ENCODE results near the gene FCHSD2. TPM values are rescaled to one million over a fixed set of nuclear protein-coding genes. Genes with fewer than 3 reads are reported as not detected.
"Not testable (repeated sequence)": the region's sequence is repeated elsewhere in the genome, so short reads cannot be mapped to it uniquely, and the experiment has no call there.

FCHSD2 gene
- total and polyA plus RNA-seq, 3 experiments from 2014 or later = 21.2 to 28.3 (median 28.0) TPM

DNA sequence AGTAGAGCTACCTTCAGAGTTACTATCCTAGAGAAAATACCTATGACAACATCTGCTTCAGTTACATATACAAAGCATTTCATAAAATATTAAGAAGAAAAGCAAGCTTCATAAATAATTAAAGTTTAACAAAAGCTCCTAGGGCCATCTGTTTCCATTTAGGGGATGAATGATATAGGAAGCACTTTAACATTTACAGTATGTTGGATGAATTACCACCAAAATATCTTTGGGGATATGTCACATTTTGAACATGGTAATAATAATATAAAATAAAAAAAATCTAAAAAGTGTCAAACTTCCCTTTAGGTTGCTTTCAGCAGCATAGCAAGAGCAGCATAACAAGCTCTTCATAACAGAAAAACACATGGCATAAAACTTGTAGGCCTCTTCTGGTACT, 223.3 kb downstream of the FCHSD2 start:
- Histone ChIP-seq H3K9me3 (ENCODE audit: low read length) (no peaks in the 10 kb centered on the region), H3K36me3 (ENCODE audit: insufficient read depth, low read length) (no peaks in the 10 kb centered on the region), H3K4me3 (ENCODE audit: low read length) (no peak overlapping the region), H3K27me3 (ENCODE audit: insufficient read depth, low read length, poor library complexity, severe bottlenecking) (no peaks in the 10 kb centered on the region), H3K27ac (ENCODE audit: low read depth, low read length) (no peak overlapping the region), H3K4me1 (ENCODE audit: insufficient read depth, low read length) (no peaks in the 10 kb centered on the region)
- peaks cover 0 to 5% (median 0%) of the 10 kb centered on the region in 5 donors for H3K9me3 Mint-ChIP-seq
- H3K27me3 Mint-ChIP-seq = no peaks in the 10 kb centered on the region
- CTCF ChIA-PET = interaction anchor here (1.3 kb wide), 1 partner anchor 259 kb away, joined by 3 read pairs; no protein-coding TSS in a partner anchor
- POLR2A ChIA-PET = no interaction called here
- peaks cover 0 to 3% (median 0%) of the 10 kb centered on the region in 3 donors for H3K4me1 Mint-ChIP-seq
- H3K27ac Mint-ChIP-seq = no peak overlapping the region
- no peak for DNase-seq
- peaks cover 18 to 50% (median 22%) of the 10 kb centered on the region in 3 donors for H3K36me3 Mint-ChIP-seq
- H3K4me3 Mint-ChIP-seq = no peak overlapping the region

DNA sequence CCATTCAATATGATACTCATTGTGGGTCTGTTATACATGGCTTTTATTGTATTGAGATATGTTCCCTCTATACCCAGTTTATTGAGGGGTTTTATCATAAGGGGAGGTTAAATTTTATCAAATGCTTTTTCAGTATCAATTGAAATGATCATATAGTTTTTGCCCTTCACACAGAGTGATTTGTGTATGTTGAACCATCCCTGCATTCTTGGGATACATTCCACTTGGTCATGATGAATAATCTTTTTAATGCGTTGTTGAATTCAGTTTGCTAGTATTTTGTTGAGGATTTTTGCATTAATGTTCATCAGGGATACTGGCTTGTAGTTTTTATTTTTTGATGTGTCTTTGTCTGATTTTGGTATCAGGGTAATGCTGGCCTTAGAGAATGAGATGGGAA, 229.9 kb downstream of the FCHSD2 start:
- no peaks in the 10 kb centered on the region for H3K36me3 ChIP-seq (ENCODE audit: insufficient read depth, low read length)
- Mint-ChIP-seq H3K4me3 (no peak overlapping the region), H3K27ac (no peak overlapping the region), H3K27me3 (no peaks in the 10 kb centered on the region), H3K4me1 (peaks cover 0 to 3% (median 0%) of the 10 kb centered on the region in 3 donors), H3K36me3 (peaks cover 21 to 51% (median 49%) of the 10 kb centered on the region in 3 donors), H3K9me3 (peaks cover 14 to 33% (median 17%) of the 10 kb centered on the region in 5 donors)
- H3K9me3 ChIP-seq (ENCODE audit: low read length) = no peaks in the 10 kb centered on the region
- POLR2A ChIA-PET = no interaction called here
- no peak overlapping the region for H3K4me3 ChIP-seq (ENCODE audit: low read length)
- no peaks in the 10 kb centered on the region for H3K27me3 ChIP-seq (ENCODE audit: insufficient read depth, low read length, poor library complexity, severe bottlenecking)
- CTCF ChIA-PET = no interaction called here
- no peaks in the 10 kb centered on the region for H3K4me1 ChIP-seq (ENCODE audit: insufficient read depth, low read length)
- DNase-seq = no peak
- H3K27ac ChIP-seq (ENCODE audit: low read depth, low read length) = no peak overlapping the region

DNA sequence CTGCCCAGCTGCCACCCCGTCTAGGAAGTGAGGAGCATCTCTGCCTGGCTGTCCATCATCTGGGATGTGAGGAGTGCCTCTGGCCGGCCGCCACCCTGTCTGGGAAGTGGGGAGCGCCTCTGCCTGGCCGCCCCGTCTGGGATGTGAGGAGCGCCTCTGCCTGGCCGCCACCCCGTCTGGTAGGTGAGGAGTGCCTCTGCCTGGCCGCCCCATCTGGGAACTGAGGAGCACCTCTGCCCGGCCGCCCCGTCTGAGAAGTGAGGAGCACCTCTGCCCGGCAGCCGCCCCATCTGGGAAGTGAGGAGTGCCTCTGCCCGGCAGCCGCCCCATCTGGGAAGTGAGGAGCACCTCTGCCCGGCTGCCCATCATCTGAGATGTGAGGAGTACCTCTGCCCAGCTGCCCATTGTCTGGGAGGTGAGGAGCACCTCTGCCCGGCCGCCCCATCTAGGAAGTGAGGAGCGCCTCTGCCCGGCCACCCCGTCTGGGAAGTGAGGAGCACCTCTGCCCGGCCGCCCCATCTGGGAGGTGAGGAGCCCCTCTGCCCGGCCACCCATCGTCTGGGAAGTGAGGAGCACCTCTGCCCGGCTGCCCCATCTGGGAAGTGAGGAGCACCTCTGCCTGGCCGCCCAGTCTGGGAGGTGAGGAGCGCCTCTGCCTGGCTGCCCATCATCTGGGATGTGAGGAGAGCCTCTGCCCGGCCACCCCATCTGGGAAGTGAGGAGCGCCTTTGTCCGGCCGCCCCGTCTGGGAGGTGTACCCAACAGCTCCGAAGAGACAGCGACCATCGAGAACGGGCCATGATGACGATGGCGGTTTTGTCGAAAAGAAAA, 232.3 kb downstream of the FCHSD2 start:
- H3K36me3 ChIP-seq (ENCODE audit: insufficient read depth, low read length); H3K4me3 Mint-ChIP-seq; CTCF ChIA-PET; H3K9me3 ChIP-seq (ENCODE audit: low read length); H3K27ac ChIP-seq (ENCODE audit: low read depth, low read length); H3K27ac Mint-ChIP-seq; H3K27me3 Mint-ChIP-seq; H3K4me3 ChIP-seq (ENCODE audit: low read length); POLR2A ChIA-PET; H3K4me1 Mint-ChIP-seq; DNase-seq; H3K4me1 ChIP-seq (ENCODE audit: insufficient read depth, low read length); H3K27me3 ChIP-seq (ENCODE audit: insufficient read depth, low read length, poor library complexity, severe bottlenecking): not testable (repeated sequence)
- H3K36me3 Mint-ChIP-seq = peaks cover 14 to 47% (median 36%) of the 10 kb centered on the region in 3 donors
- peaks cover 14 to 32% (median 17%) of the 10 kb centered on the region in 5 donors for H3K9me3 Mint-ChIP-seq

DNA sequence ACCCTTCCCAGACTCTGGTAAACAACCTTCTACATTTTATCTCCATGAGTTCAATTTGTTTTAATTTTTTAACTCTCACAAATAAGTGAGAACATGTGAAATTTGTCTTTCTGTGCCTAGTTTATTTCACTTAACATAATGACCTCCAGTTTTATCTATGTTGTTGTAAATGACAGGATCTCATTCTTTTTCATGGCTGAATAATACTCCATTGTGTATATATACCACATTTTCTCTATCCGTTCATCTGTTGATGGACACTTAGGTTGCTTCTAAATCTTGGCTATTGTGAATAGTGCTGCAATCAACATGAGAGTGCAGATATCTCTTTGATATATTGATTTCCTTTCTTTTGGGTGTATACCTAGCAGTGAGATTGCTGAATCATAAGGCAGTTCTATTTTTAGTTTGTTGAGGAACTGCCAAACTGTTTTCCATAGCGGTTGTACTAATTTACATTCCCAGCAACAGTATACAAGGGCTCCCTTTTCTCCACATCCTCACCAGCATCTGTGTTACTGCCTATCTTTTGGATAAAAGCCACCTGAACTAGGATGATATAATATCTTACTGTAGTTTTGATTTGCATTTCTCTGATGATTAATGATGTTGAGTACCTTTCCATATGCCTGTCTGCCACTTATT, 234.0 kb downstream of the FCHSD2 start:
- Mint-ChIP-seq H3K4me3 (no peak overlapping the region), H3K27me3 (no peaks in the 10 kb centered on the region), H3K4me1 (no peaks in the 10 kb centered on the region), H3K9me3 (peaks cover 12 to 26% (median 14%) of the 10 kb centered on the region in 5 donors), H3K36me3 (peaks cover 8 to 35% (median 25%) of the 10 kb centered on the region in 3 donors), H3K27ac (no peak overlapping the region)
- CTCF ChIA-PET = no interaction called here
- no peak for DNase-seq
- Histone ChIP-seq H3K4me3 (ENCODE audit: low read length) (no peak overlapping the region), H3K27me3 (ENCODE audit: insufficient read depth, low read length, poor library complexity, severe bottlenecking) (no peaks in the 10 kb centered on the region), H3K27ac (ENCODE audit: low read depth, low read length) (no peak overlapping the region), H3K4me1 (ENCODE audit: insufficient read depth, low read length) (no peaks in the 10 kb centered on the region), H3K36me3 (ENCODE audit: insufficient read depth, low read length) (no peaks in the 10 kb centered on the region), H3K9me3 (ENCODE audit: low read length) (no peaks in the 10 kb centered on the region)
- POLR2A ChIA-PET = no interaction called here

DNA sequence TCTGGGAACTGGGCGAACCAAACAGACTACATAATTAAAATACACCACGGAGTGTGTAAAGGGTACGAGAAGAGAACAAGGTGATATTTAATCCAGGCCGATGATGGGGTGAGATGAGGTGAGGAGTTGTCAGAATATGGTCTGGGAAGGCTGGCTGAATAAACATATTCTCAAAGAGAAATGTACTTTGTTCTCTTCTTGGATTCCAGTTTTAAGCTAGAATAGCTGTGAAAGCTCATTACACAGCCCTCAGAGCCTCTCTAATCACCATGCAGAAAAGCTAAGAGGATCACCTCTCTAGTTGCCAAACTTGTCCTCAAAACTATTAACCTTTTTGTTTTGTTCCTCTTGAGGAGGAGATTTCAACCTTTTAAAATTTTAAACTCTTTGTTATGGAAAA, 238.1 kb downstream of the FCHSD2 start:
- H3K27ac Mint-ChIP-seq = peak overlapping the region in 2 of 8 donors; percentile 6 to 69
- POLR2A ChIA-PET = no interaction called here
- no peaks in the 10 kb centered on the region for H3K27me3 Mint-ChIP-seq
- CTCF ChIA-PET = no interaction called here
- peaks cover 6 to 30% (median 15%) of the 10 kb centered on the region in 3 donors for H3K36me3 Mint-ChIP-seq
- no peak for DNase-seq
- Histone ChIP-seq H3K27me3 (ENCODE audit: insufficient read depth, low read length, poor library complexity, severe bottlenecking) (no peaks in the 10 kb centered on the region), H3K4me3 (ENCODE audit: low read length) (no peak overlapping the region), H3K36me3 (ENCODE audit: insufficient read depth, low read length) (no peaks in the 10 kb centered on the region), H3K9me3 (ENCODE audit: low read length) (no peaks in the 10 kb centered on the region), H3K4me1 (ENCODE audit: insufficient read depth, low read length) (no peaks in the 10 kb centered on the region), H3K27ac (ENCODE audit: low read depth, low read length) (no peak overlapping the region)
- peaks cover 0 to 13% (median 3%) of the 10 kb centered on the region in 5 donors for H3K9me3 Mint-ChIP-seq
- no peak overlapping the region for H3K4me3 Mint-ChIP-seq
- H3K4me1 Mint-ChIP-seq = peaks cover 0 to 2% (median 0%) of the 10 kb centered on the region in 3 donors

DNA sequence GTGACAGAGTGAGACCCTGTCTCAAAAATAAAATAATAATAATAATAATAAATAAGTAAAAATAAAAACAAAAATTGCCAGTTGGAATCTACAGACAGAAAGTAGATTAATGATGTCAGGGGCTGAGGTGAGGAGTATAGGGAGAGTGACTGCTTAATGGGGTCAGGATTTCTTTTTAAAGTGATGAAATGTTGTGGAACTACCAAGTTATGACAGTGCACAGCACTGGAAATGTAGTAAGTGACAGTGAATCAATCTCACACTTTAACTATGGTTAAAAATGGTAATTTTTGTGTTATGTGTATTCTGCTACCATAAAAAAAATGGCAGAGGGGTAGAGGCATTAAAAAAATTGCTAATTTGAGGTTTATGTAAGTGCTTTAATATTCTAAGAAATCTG, 240.7 kb downstream of the FCHSD2 start:
- Histone ChIP-seq H3K9me3 (ENCODE audit: low read length) (no peaks in the 10 kb centered on the region), H3K27ac (ENCODE audit: low read depth, low read length) (no peak overlapping the region), H3K27me3 (ENCODE audit: insufficient read depth, low read length, poor library complexity, severe bottlenecking) (no peaks in the 10 kb centered on the region), H3K4me3 (ENCODE audit: low read length) (no peak overlapping the region), H3K36me3 (ENCODE audit: insufficient read depth, low read length) (no peaks in the 10 kb centered on the region), H3K4me1 (ENCODE audit: insufficient read depth, low read length) (no peaks in the 10 kb centered on the region)
- Mint-ChIP-seq H3K27me3 (no peaks in the 10 kb centered on the region), H3K4me1 (peaks cover 0 to 2% (median 0%) of the 10 kb centered on the region in 3 donors), H3K36me3 (peaks cover 0 to 28% (median 6%) of the 10 kb centered on the region in 3 donors), H3K4me3 (no peak overlapping the region), H3K27ac (peak overlapping the region in 3 of 8 donors; percentile 27 to 61 (median 54)), H3K9me3 (no peaks in the 10 kb centered on the region)
- CTCF ChIA-PET = no interaction called here
- POLR2A ChIA-PET = no interaction called here
- no peak for DNase-seq

DNA sequence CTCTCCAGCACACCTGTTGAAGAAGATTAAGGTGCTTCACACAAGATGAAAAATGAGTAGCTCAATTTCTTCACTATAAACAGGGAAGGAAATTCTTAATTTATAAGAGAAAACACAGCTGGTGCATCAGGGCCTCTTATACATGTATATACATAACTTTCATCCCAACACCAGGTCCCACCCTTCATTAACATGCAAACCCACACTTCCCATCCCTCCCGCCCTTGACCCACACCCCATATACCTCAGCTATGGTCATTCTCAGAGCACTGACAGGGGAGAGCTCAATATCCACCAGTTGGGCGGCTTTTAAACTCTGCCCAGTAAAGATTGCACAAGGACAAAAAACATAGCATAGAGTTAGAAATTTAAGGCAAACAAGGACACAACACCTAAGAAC, 242.1 kb downstream of the FCHSD2 start:
- peak overlapping the region in 2 of 8 donors; percentile 29 to 31 for H3K27ac Mint-ChIP-seq
- no peaks in the 10 kb centered on the region for H3K27me3 Mint-ChIP-seq
- H3K36me3 Mint-ChIP-seq = peaks cover 0 to 33% (median 9%) of the 10 kb centered on the region in 3 donors
- no peak overlapping the region for H3K27ac ChIP-seq (ENCODE audit: low read depth, low read length)
- H3K36me3 ChIP-seq (ENCODE audit: insufficient read depth, low read length) = no peaks in the 10 kb centered on the region
- H3K4me3 ChIP-seq (ENCODE audit: low read length) = no peak overlapping the region
- no peak for DNase-seq
- POLR2A ChIA-PET = no interaction called here
- H3K9me3 Mint-ChIP-seq = no peaks in the 10 kb centered on the region
- H3K27me3 ChIP-seq (ENCODE audit: insufficient read depth, low read length, poor library complexity, severe bottlenecking) = no peaks in the 10 kb centered on the region
- no peak overlapping the region for H3K4me3 Mint-ChIP-seq
- CTCF ChIA-PET = no interaction called here
- H3K9me3 ChIP-seq (ENCODE audit: low read length) = no peaks in the 10 kb centered on the region
- H3K4me1 Mint-ChIP-seq = peaks cover 0 to 2% (median 0%) of the 10 kb centered on the region in 3 donors
- no peaks in the 10 kb centered on the region for H3K4me1 ChIP-seq (ENCODE audit: insufficient read depth, low read length)

DNA sequence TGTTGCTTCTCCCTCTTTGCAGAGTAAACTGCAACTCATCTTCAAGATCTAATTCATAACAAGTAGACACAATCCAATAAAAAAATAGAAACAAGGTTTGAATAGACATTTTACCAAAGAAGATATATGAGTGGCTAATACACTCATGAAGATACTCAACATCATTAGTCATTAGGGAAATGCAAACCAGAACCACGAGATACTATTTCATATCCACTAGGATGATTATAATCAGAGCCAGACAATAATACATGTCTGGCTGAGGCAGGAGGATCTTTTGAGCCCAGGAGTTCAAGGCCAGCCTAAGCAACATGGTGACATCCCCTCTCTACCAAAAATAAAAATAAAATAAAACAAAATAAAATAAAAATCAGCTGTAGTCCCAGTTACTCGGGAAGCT, 242.9 kb downstream of the FCHSD2 start:
- Mint-ChIP-seq H3K27ac (peak overlapping the region in 1 of 8 donors; percentile 17), H3K4me3 (no peak overlapping the region), H3K27me3 (no peaks in the 10 kb centered on the region), H3K9me3 (no peaks in the 10 kb centered on the region), H3K36me3 (peaks cover 0 to 33% (median 9%) of the 10 kb centered on the region in 3 donors), H3K4me1 (peaks cover 0 to 2% (median 0%) of the 10 kb centered on the region in 3 donors)
- DNase-seq = no peak
- Histone ChIP-seq H3K4me1 (ENCODE audit: insufficient read depth, low read length) (no peaks in the 10 kb centered on the region), H3K27ac (ENCODE audit: low read depth, low read length) (no peak overlapping the region), H3K27me3 (ENCODE audit: insufficient read depth, low read length, poor library complexity, severe bottlenecking) (no peaks in the 10 kb centered on the region), H3K9me3 (ENCODE audit: low read length) (no peaks in the 10 kb centered on the region), H3K4me3 (ENCODE audit: low read length) (no peak overlapping the region), H3K36me3 (ENCODE audit: insufficient read depth, low read length) (no peaks in the 10 kb centered on the region)
- CTCF ChIA-PET = no interaction called here
- POLR2A ChIA-PET = no interaction called here

All from CD8-positive, alpha-beta memory T cell (primary cell).